ENCODE results near the gene CFAP126. TPM values are rescaled to one million over a fixed set of nuclear protein-coding genes. Genes with fewer than 3 reads are reported as not detected.
A peak's percentile ranks its signal among the peaks of the same experiment; 100 is the strongest.
"Not testable (repeated sequence)": the region's sequence is repeated elsewhere in the genome, so short reads cannot be mapped to it uniquely, and the experiment has no call there.

CFAP126 gene, protein sequence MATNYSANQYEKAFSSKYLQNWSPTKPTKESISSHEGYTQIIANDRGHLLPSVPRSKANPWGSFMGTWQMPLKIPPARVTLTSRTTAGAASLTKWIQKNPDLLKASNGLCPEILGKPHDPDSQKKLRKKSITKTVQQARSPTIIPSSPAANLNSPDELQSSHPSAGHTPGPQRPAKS
- total RNA-seq (10 to 100 TPM in 1 of 7 donors, 1 to 10 TPM in 3, not detected in 3; 1.5 to 15.2 (median 2.5) TPM), polyA plus RNA-seq (under 1 TPM in 1 of 2 donors, not detected in 1; 0.11 TPM)
- long read RNA-seq, donor 1 = 0 reads
- long read RNA-seq, donor 2 = 0 reads
- long read RNA-seq, donor 3 = 0 reads

GRCh38 chr1:161367684-161368400, at the start of gene CFAP126:
CFAP126 (minus strand) TSS chr1:161367876; CDS start chr1:161367868, 8 bp downstream.
- TF ChIP-seq CTCF (IDR thresholded peaks at IDR 0.05) (peak in 1 of 3 donors; percentile 39), POLR2A (IDR thresholded peaks at IDR 0.05) (no peak), EP300 (IDR thresholded peaks at IDR 0.05) (no peak)
- intact Hi-C loops (cut with DNase I) = no loop called here
- 16 to 21% (median 18%) methylated on average over 6 of the region's 6 CpGs for WGBS, 3 donors
- Histone ChIP-seq H3K4me3 (no peak within 1 kb of the TSS), H3K9me3 (no peaks in the 10 kb centered on the region), H3K27ac (peak within 1 kb of the TSS in 1 of 2 donors; percentile 8), H3K4me1 (ENCODE audit: insufficient read depth) (no peaks in the 10 kb centered on the region), H3K27me3 (no peaks in the 10 kb centered on the region), H3K36me3 (no peaks in the 10 kb centered on the region)
- peak; percentile 48 to 69 (median 56) for DNase-seq

DNA sequence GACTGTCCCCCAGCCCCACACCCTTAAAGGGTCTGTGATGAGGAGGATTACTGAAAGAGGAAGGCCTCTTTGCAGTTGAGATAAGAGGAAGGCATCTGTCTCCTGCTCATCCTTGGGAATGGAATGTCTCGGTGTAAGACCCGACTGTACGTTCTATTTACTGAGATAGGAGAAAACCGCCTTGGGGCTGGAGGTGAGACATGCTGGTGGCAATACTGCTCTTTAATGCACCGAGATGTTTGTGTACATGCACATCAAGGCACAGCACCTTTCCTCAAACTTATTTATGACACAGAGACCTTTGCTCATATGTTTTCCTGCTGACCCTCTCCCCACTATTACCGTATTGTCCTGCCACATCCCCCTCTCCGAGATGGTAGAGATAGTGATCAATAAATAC, 45.4 kb upstream of the CFAP126 start:
- H3K27me3 ChIP-seq; DNase-seq; intact Hi-C loops (cut with DNase I); H3K9me3 ChIP-seq; H3K4me1 ChIP-seq (ENCODE audit: insufficient read depth); H3K4me3 ChIP-seq; H3K27ac ChIP-seq; H3K36me3 ChIP-seq: not testable (repeated sequence)
- 88 to 90% (median 88%) methylated on average over 7 of the region's 7 CpGs for WGBS, 3 donors

DNA sequence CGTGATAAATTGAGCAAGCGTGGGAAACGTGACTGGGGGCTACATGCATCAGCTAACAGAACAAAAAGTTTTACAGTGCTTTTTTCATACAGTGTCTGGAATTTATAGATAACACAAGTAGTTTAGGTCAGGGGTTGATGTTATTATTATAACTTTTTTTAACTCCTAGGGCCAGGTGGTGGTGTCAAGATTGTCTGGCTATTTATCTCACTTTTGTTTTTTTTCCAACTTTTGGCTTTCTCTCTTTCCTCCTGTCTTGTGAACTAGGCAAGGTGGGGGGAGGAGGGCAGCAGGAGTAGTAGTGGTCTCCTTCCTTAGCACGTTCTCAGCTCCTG, 42.9 kb upstream of the CFAP126 start:
- intact Hi-C loops (cut with DNase I); H3K27ac ChIP-seq; H3K4me3 ChIP-seq; DNase-seq; H3K36me3 ChIP-seq; H3K4me1 ChIP-seq (ENCODE audit: insufficient read depth); H3K9me3 ChIP-seq; H3K27me3 ChIP-seq: not testable (repeated sequence)
- 55 to 65% (median 56%) methylated on average over 4 of the region's 4 CpGs for WGBS, 3 donors

- not testable (repeated sequence) for H3K36me3 ChIP-seq; DNase-seq; H3K9me3 ChIP-seq; H3K4me1 ChIP-seq (ENCODE audit: insufficient read depth); H3K27ac ChIP-seq; H3K27me3 ChIP-seq; H3K4me3 ChIP-seq
- WGBS, 3 donors = 68 to 82% (median 75%) methylated on average over 13 of the region's 13 CpGs
- intact Hi-C loops (cut with DNase I) = loop anchor here in 1 of 4 donors (10.0 kb wide), 1 partner anchor 115 kb away; the partner anchor contains the start of gene HSPA6
Observed at GRCh38 chr1:161409848-161410635, 42.4 kb upstream of the CFAP126 start.

DNA sequence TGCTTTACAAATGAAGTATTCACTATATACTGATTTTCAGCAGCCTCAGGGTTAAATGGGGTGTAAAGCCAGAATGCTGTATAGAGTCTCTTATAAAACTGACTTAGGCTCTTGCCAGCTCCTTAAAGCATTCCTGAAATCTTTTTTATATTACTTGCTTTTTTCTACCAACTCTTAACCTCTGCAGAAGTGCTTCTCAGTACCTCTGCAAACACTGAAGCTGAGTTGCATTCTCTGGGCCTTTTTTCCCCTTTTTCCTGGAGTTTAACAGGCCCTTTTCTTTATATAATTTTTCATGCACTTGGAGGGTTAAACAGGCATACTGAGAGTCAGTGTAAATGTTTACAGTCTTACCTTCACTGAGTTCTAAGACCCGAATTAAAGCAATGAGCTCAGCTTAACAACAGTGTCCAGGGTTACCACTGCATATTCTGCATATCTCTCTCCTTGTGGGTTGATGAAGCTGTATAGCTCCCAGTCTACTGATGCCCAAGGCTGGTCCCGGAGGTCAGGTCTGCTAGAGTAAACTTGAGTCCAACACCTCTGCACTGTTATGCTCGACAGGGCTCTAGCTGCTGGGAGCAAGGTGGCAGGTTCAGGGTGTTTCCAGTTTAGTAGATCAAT, 40.9 kb upstream of the CFAP126 start:
- Histone ChIP-seq H3K4me3 (no peak overlapping the region), H3K9me3 (no peaks in the 10 kb centered on the region), H3K4me1 (ENCODE audit: insufficient read depth) (peaks cover 2% of the 10 kb centered on the region), H3K27me3 (no peaks in the 10 kb centered on the region), H3K36me3 (no peaks in the 10 kb centered on the region), H3K27ac (no peak overlapping the region)
- TF ChIP-seq CTCF (IDR thresholded peaks at IDR 0.05) (no peak), EP300 (IDR thresholded peaks at IDR 0.05) (no peak), POLR2A (IDR thresholded peaks at IDR 0.05) (no peak)
- DNase-seq = no peak
- intact Hi-C loops (cut with DNase I) = loop anchor here in 1 of 4 donors (10.0 kb wide), 1 partner anchor 116 kb away; the partner anchor contains the start of gene HSPA6
- WGBS, 3 donors = 40 to 52% (median 52%) methylated on average over 3 of the region's 3 CpGs

Measured in ovary (tissue), 10 donors.